IPS DF 4.7 (cell line): ENCODE data around the gene EYA2.

Experiments
- DNase-seq: peaks from one replicate; pipeline ENCODE4 v3.0.0-alpha.2; 2013; ENCODE audit warnings: low spot score; ENCODE audit errors: extremely low read depth

The EYA2 gene

GRCh38 chr20:46977909-46978588, 83.4 kb downstream of the EYA2 start:
- DNase-seq: no peak

GRCh38 chr20:46978951-46979491, 84.4 kb downstream of the EYA2 start:
- DNase-seq: no peak

GRCh38 chr20:46979603-46980241, 85.1 kb downstream of the EYA2 start:
- DNase-seq: no peak

GRCh38 chr20:46981184-46981583, 86.5 kb downstream of the EYA2 start:
- no peak for DNase-seq

- no peak for DNase-seq
Measured at GRCh38 chr20:46983466-46983865, 88.8 kb downstream of the EYA2 start.

- no peak for DNase-seq
Measured at GRCh38 chr20:46984405-46984804, 89.8 kb downstream of the EYA2 start.

GRCh38 chr20:46985250-46985649, 90.6 kb downstream of the EYA2 start:
- no peak for DNase-seq

- DNase-seq: no peak
Measured at GRCh38 chr20:46985671-46986070, 91.0 kb downstream of the EYA2 start.

- DNase-seq: no peak
Measured at GRCh38 chr20:46987001-46987400, 92.4 kb downstream of the EYA2 start.

GRCh38 chr20:46990017-46990595, 95.5 kb downstream of the EYA2 start:
- DNase-seq: no peak

- no peak for DNase-seq
Measured at GRCh38 chr20:46990596-46991104, 96.0 kb downstream of the EYA2 start.

GRCh38 chr20:46991168-46991567, 96.5 kb downstream of the EYA2 start:
- no peak for DNase-seq

- no peak for DNase-seq
Measured at GRCh38 chr20:46991880-46992639, 97.4 kb downstream of the EYA2 start.

GRCh38 chr20:46992640-46993035, 98.0 kb downstream of the EYA2 start:
- no peak for DNase-seq

GRCh38 chr20:46993465-46994095, 98.9 kb downstream of the EYA2 start:
- no peak for DNase-seq

- DNase-seq: no peak
Measured at GRCh38 chr20:46994341-46994740, 99.7 kb downstream of the EYA2 start.

- no peak for DNase-seq
Measured at GRCh38 chr20:46995561-46996142, 101.0 kb downstream of the EYA2 start.

GRCh38 chr20:46997187-46997586, 102.5 kb downstream of the EYA2 start:
- DNase-seq: no peak

GRCh38 chr20:46998477-46999240, 104.0 kb downstream of the EYA2 start:
- DNase-seq: no peak
